Epithelial cell of prostate (primary cell): ENCODE results near the gene FMN2.

Source experiments
- DNase-seq: peaks from one replicate; pipeline ENCODE4 v3.0.0-alpha.2; 2011; ENCODE audit warnings: low read depth, low spot score
- H3K27ac ChIP-seq: fragments of 450-650 bp; 2 replicates; pipeline ENCODE4 v1.5.1; 2017; ENCODE audit warnings: mild to moderate bottlenecking

The FMN2 gene

GRCh38 chr1:240091614-240092300 is at the start of gene FMN2:
Gene FMN2, plus strand, starts transcription at chr1:240091883. Its CDS starts 227 bp downstream, at chr1:240092110.
- H3K27ac ChIP-seq, result no peak within 1 kb of the TSS
- no peak for DNase-seq

- DNase-seq, result no peak
- H3K27ac ChIP-seq, result no peak overlapping the region
Measured at GRCh38 chr1:240044620-240045019, 47.1 kb upstream of the FMN2 start.

GRCh38 chr1:240046000-240046399 is 45.7 kb upstream of the FMN2 start:
- no peak overlapping the region for H3K27ac ChIP-seq
- DNase-seq, result no peak

GRCh38 chr1:240054109-240054701 is 37.5 kb upstream of the FMN2 start:
- H3K27ac ChIP-seq, result no peak overlapping the region
- DNase-seq, result no peak

- no peak for DNase-seq
- no peak overlapping the region for H3K27ac ChIP-seq
Measured at GRCh38 chr1:240055936-240056335, 35.7 kb upstream of the FMN2 start.

GRCh38 chr1:240056350-240056749 is 35.3 kb upstream of the FMN2 start:
- no peak for DNase-seq
- H3K27ac ChIP-seq, result no peak overlapping the region

- no peak overlapping the region for H3K27ac ChIP-seq
- DNase-seq, result no peak
Measured at GRCh38 chr1:240058049-240058448, 33.6 kb upstream of the FMN2 start.

- no peak overlapping the region for H3K27ac ChIP-seq
- DNase-seq, result no peak
Measured at GRCh38 chr1:240068961-240069360, 22.7 kb upstream of the FMN2 start.

GRCh38 chr1:240070188-240070587 is 21.5 kb upstream of the FMN2 start:
- no peak for DNase-seq

GRCh38 chr1:240073097-240073496 is 18.6 kb upstream of the FMN2 start:
- no peak for DNase-seq

More at GRCh38 chr1:240070188-240070587, 21.5 kb upstream of the FMN2 start:
- no peak overlapping the region for H3K27ac ChIP-seq

GRCh38 chr1:240074422-240074821 is 17.3 kb upstream of the FMN2 start:
- no peak for DNase-seq
- no peak overlapping the region for H3K27ac ChIP-seq

More at GRCh38 chr1:240073097-240073496, 18.6 kb upstream of the FMN2 start:
- H3K27ac ChIP-seq, result no peak overlapping the region

- DNase-seq, result no peak
- no peak overlapping the region for H3K27ac ChIP-seq
Measured at GRCh38 chr1:240074908-240075307, 16.8 kb upstream of the FMN2 start.

- H3K27ac ChIP-seq, result no peak overlapping the region
- no peak for DNase-seq
Measured at GRCh38 chr1:240084337-240084736, 7.3 kb upstream of the FMN2 start.

- DNase-seq, result no peak
- no peak overlapping the region for H3K27ac ChIP-seq
Measured at GRCh38 chr1:240084749-240085148, 6.9 kb upstream of the FMN2 start.

GRCh38 chr1:240086726-240087125 is 5.0 kb upstream of the FMN2 start:
- no peak overlapping the region for H3K27ac ChIP-seq
- DNase-seq, result no peak

GRCh38 chr1:240090014-240090413 is 1.7 kb upstream of the FMN2 start:
- no peak for DNase-seq
- no peak overlapping the region for H3K27ac ChIP-seq

- no peak overlapping the region for H3K27ac ChIP-seq
- DNase-seq, result no peak
Measured at GRCh38 chr1:240090957-240091600, 604 bp upstream of the FMN2 start.

- no peak overlapping the region for H3K27ac ChIP-seq
- DNase-seq, result no peak
Measured at GRCh38 chr1:240092301-240093119, 827 bp downstream of the FMN2 start.

GRCh38 chr1:240093120-240093961 is 1.7 kb downstream of the FMN2 start:
- no peak overlapping the region for H3K27ac ChIP-seq
- no peak for DNase-seq
